Lung (tissue), 12 donors: Measurements from ENCODE around the gene CFAP74. TPM values are rescaled to one million over a fixed set of nuclear protein-coding genes. Genes with fewer than 3 reads are reported as not detected.

Source experiments
- ATAC-seq: fragments of 200-7000 bp; cut with Tn5 transposase; one replicate; pipeline ENCODE4 v1.9.1; 2020; ENCODE audit warnings: moderate number of reproducible peaks; ENCODE audit not compliant: insufficient read depth, low FRiP score
- DNase-seq, 3 donors: peaks; one replicate each; pipeline ENCODE4 v3.0.0-alpha.2; 2013 to 2017
- H3K27ac ChIP-seq, 2 donors: one replicate each; pipeline ENCODE4 v1.5.1; 2013; ENCODE audit warnings: mild to moderate bottlenecking in 2 of 2, moderate library complexity in 2 of 2, control low read depth in 1 of 2, inconsistent platforms in 1 of 2, low read depth in 1 of 2, low read length in 1 of 2
- H3K27me3 ChIP-seq, 3 donors: one replicate each; pipeline ENCODE4 v1.5.1; 2013; ENCODE audit warnings: low read length in 2 of 3; ENCODE audit not compliant: control insufficient read depth in 3 of 3, insufficient read depth in 3 of 3
- H3K36me3 ChIP-seq, 4 donors: one replicate each; pipeline ENCODE4 v1.5.1; 2013; ENCODE audit warnings: low read length in 4 of 4, mild to moderate bottlenecking in 1 of 4, moderate library complexity in 1 of 4; ENCODE audit not compliant: control insufficient read depth in 4 of 4, insufficient read depth in 4 of 4
- H3K4me1 ChIP-seq, 5 donors: one replicate each; pipeline ENCODE4 v1.5.1; 2013; ENCODE audit warnings: low read length in 5 of 5, mild to moderate bottlenecking in 2 of 5, moderate library complexity in 1 of 5; ENCODE audit not compliant: control insufficient read depth in 5 of 5, insufficient read depth in 5 of 5
- H3K4me3 ChIP-seq: one replicate; pipeline ENCODE4 v1.5.1; 2013; ENCODE audit warnings: mild to moderate bottlenecking, control low read depth, moderate library complexity
- H3K9ac ChIP-seq, 2 donors: one replicate each; pipeline ENCODE4 v1.5.1; 2013; ENCODE audit warnings: low read length in 2 of 2, control low read depth in 1 of 2; ENCODE audit not compliant: insufficient read depth in 1 of 2
- H3K9me3 ChIP-seq, 4 donors: one replicate each; pipeline ENCODE4 v1.5.1; 2013; ENCODE audit warnings: low read length in 3 of 4, mild to moderate bottlenecking in 1 of 4, moderate library complexity in 1 of 4; ENCODE audit not compliant: control insufficient read depth in 4 of 4, insufficient read depth in 3 of 4
- WGBS, 2 donors: extraction: QIAGEN DNeasy Blood & Tissue Kit; methylation state at CpG; one replicate each; pipeline ENCODE4 v1.1.7; 2013; 5-methylcytosine and 5-hydroxymethylcytosine counted together
- polyA plus RNA-seq, 2 donors: library from polyadenylated mRNA; stranded (reverse); fragments of 200-250 nt; gene quantifications; one replicate each; pipeline ENCODE4 v1.2.1, GENCODE V29; 2013
- total RNA-seq, 2 donors: library from RNA; depleted of rRNA in 1 of 2; stranded (reverse); fragments of >200 nt in 1 of 2; gene quantifications; one replicate each; pipeline ENCODE4 v1.2.1, GENCODE V29; 2014 to 2021
- TF ChIP-seq, protein P1 (sequence below): IDR thresholded peaks from 2 replicates; pipeline ENCODE4 v1.5.1; 2012; ENCODE audit warnings: mild to moderate bottlenecking; ENCODE audit errors: control extremely low read depth, extremely low read depth
- donor health status: control.
- donor health status: control.
- donor health status: Bipolar disorder and iron deficiency.
- donor health status: healthy.
- donor health status: DM: yes; HTN: yes; CAD: no.

The CFAP74 gene
- total and polyA plus RNA-seq, 4 donors = 3.1 to 20.8 (median 5.3) TPM

DNA sequence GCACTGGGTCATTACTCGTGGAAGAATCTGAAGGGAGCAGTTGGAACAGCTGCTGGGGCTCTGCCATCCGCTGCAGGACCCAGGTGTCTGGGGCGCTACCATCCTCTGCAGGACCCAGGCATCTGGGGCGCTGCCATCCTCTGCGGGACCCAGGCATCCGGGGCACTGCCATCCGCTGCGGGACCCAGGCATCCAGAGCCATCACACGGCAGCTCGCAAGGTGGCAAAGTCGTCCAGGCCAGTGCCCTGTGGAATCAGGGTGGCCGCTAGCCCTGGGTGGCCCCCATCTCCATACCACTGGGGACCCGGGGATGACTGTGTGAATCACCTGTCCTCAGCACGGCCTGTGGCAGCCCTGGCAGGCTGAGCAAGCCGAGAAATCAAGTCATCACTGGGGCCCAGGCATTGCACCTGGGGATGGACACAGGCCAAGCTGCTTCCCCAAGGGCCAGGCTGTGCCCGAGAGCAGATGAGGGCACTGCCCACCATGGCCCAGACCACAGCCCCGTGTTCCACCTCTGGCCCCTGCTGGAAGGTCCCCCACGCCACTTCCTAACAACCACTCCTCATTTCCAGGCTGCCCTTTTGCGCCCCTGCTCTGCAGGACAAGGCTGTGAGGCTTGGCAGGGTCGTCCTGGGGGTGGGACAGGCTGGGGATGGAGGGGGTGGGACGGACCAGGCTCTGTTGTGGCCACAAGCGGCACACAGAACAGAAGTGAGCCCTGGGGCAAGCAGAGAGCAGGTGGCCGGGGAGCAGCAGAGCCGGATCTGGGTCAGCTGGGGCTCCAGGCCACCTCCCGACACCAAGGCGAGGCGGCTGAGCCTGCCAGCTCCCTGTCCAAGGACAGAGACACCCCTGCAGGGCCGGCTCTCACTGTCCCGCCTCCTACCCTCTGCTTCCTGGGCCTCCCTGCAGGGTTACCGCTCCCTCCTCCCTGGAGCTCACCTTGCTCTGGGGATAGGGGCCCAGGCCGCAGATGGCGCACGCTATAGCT lies 28.3 kb upstream of the CFAP74 start:
- Histone ChIP-seq H3K9ac (no peak overlapping the region), H3K27me3 (no peaks in the 10 kb centered on the region), H3K4me1 (no peaks in the 10 kb centered on the region), H3K27ac (no peak overlapping the region), H3K9me3 (no peaks in the 10 kb centered on the region), H3K4me3 (no peak overlapping the region), H3K36me3 (no peaks in the 10 kb centered on the region)
- DNase-seq = peak in 1 of 3 donors; percentile 19
- TF ChIP-seq, protein P1, sequence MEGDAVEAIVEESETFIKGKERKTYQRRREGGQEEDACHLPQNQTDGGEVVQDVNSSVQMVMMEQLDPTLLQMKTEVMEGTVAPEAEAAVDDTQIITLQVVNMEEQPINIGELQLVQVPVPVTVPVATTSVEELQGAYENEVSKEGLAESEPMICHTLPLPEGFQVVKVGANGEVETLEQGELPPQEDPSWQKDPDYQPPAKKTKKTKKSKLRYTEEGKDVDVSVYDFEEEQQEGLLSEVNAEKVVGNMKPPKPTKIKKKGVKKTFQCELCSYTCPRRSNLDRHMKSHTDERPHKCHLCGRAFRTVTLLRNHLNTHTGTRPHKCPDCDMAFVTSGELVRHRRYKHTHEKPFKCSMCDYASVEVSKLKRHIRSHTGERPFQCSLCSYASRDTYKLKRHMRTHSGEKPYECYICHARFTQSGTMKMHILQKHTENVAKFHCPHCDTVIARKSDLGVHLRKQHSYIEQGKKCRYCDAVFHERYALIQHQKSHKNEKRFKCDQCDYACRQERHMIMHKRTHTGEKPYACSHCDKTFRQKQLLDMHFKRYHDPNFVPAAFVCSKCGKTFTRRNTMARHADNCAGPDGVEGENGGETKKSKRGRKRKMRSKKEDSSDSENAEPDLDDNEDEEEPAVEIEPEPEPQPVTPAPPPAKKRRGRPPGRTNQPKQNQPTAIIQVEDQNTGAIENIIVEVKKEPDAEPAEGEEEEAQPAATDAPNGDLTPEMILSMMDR = no peak
- no peak for ATAC-seq
- WGBS, 2 donors = 81 to 85% methylated on average over 31 to 33 of the region's 33 CpGs

DNA sequence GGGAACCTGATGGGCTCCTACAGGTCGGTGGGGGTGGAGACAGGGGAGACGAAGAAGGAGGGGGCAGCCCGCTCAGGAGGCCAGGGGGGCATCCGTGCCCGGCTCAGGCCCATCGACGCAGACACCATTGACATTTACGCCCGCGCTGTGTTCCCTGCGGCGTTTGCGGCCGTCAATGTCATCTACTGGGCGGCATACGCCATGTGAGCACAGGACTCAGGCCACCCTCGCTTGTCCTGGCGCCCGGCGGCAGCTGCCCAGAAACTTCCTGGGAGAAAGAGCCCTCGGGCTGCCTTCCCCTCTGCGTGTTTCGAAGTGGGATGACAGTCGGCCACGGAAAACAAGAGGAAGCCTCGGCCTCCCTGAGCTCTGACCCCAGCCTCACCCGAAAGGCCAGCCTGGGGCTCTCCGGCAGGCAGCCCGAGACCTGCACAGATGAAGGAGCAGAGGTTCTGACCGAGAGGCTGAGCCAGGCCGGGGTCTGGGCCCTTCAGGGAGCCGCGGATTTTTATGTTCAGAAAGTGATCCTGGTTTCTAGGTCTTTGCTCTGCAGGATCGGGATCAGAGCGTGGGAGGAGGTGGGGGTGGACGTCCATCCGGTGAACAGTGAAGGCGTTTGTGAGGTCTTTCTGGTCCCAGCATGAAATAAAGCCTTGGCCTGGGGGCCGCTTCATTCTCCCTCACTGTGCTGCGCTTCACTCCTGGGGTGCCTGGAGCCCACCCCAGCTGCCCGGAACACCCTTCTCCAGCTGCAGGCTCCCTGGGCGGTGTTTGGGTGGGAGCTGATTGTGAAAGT lies 26.7 kb upstream of the CFAP74 start:
- Histone ChIP-seq H3K27me3 (no peaks in the 10 kb centered on the region), H3K36me3 (no peaks in the 10 kb centered on the region), H3K27ac (no peak overlapping the region), H3K9ac (no peak overlapping the region), H3K9me3 (no peaks in the 10 kb centered on the region), H3K4me3 (no peak overlapping the region), H3K4me1 (peaks cover 0 to 10% (median 3%) of the 10 kb centered on the region in 5 donors)
- TF ChIP-seq, protein P1 = no peak
- DNase-seq = no peak
- no peak for ATAC-seq
- 86 to 88% methylated on average over 42 of the region's 42 CpGs for WGBS, 2 donors

DNA sequence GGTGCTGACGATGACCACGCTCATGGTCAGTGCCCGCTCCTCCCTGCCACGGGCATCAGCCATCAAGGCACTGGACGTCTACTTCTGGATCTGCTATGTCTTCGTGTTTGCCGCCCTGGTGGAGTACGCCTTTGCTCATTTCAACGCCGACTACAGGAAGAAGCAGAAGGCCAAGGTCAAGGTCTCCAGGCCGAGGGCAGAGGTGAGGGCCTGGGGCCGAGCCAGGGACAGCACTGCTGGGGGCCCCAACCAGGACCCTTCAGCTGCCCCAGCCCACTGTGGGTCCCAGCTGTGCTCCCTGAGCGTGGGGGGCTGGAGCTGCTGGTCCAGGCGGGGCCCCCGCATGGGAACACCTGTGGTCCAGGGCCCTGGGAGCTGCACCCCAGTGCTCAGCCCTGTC lies 26.0 kb upstream of the CFAP74 start:
- Histone ChIP-seq H3K9me3 (no peaks in the 10 kb centered on the region), H3K27me3 (peaks cover 0 to under 1% (median 0%) of the 10 kb centered on the region in 3 donors), H3K4me1 (peaks cover 0 to 16% (median 4%) of the 10 kb centered on the region in 5 donors), H3K9ac (no peak overlapping the region), H3K36me3 (no peaks in the 10 kb centered on the region), H3K27ac (no peak overlapping the region), H3K4me3 (no peak overlapping the region)
- no peak for ATAC-seq
- TF ChIP-seq, protein P1 = no peak
- 90 to 97% methylated on average over 15 of the region's 15 CpGs for WGBS, 2 donors
- no peak for DNase-seq
